Spleen (tissue), 7 donors: ENCODE measurements around the gene FGF2.

Experiments
- CTCF ChIP-seq, 11 experiments: fragments of 200-600 bp in 7 of 11; fragments of 450-650 bp in 4 of 11; sonication (generic) in 4 of 11; IDR thresholded peaks in 8 of 11; conservative IDR thresholded peaks in 3 of 11; 1 replicate in 7 of 11; 2 replicates in 4 of 11; pipeline versions ENCODE4 v1.4.0 to v1.8.0; 2016 to 2021; ENCODE audit warnings: antibody characterized with exemption in 11 of 11, inconsistent platforms in 4 of 11, mild to moderate bottlenecking in 1 of 11
- POLR2AphosphoS5 ChIP-seq, 3 donors: sonication (generic); formaldehyde crosslinking; IDR thresholded peaks; one replicate each; pipeline ENCODE4 v1.5.1; 2017; ENCODE audit warnings: antibody characterized with exemption in 3 of 3
- donor health status: DM: no; HTN: no; CAD: no; lungs with moderate emphysema.
- donor health status: DM: no; HTN: no; CAD: no.
- donor health status: DM: no; HTN: no; CAD: no.

- no peak for TF ChIP-seq CTCF (IDR thresholded peaks at IDR 0.05 in 8 of 11, conservative IDR thresholded peaks at IDR 0.05 in 3 of 11)
- TF ChIP-seq POLR2AphosphoS5 (IDR thresholded peaks at IDR 0.05) = no peak
Measured at GRCh38 chr4:122824616-122825015, 2.0 kb upstream of the FGF2 start.
